Endothelial cell of umbilical vein (primary cell): ENCODE data around the gene CCNY. TPM values are rescaled to one million over a fixed set of nuclear protein-coding genes. Genes with fewer than 3 reads are reported as not detected.

Source experiments
- BruUV-seq: library from RNA; stranded (reverse); fragments of 400-500 nt; replicated peaks from 2 replicates; lab custom pipeline; 2021; lab: Mats Ljungman, UMichigan
- CTCF ChIA-PET: fragments of 300-600, 350-600 bp; sonication (Branson Sonifier 250); formaldehyde crosslinking; loops from one replicate; lab custom pipeline; 2021; ENCODE audit warnings: antibody characterized with exemption, inconsistent platforms; lab: Charles Lee
- POLR2A ChIA-PET: fragments of 300-600, 350-600 bp; sonication (Branson Sonifier 250); formaldehyde crosslinking; loops from one replicate; lab custom pipeline; 2021; ENCODE audit warnings: antibody characterized with exemption, inconsistent platforms; lab: Charles Lee
- DNase-seq: peaks from one replicate; pipeline ENCODE4 v3.0.0-alpha.2; 2011; ENCODE audit warnings: low read depth, low spot score
- FAIRE-seq: peaks from 2 replicates; lab custom pipeline; 2011; peaks lifted over from hg19 to GRCh38; lab: Jason Lieb, UNC
- H2AFZ ChIP-seq: 2 replicates; pipeline ENCODE4 v1.6.0; 2012; ENCODE audit warnings: low read depth, low read length, control low read depth, inconsistent platforms
- H3K27ac ChIP-seq: 2 replicates; pipeline ENCODE4 v1.5.1; 2011; ENCODE audit warnings: low read depth, mild to moderate bottlenecking, control low read depth, low read length, moderate library complexity; ENCODE audit not compliant: insufficient read depth
- H3K27me3 ChIP-seq, 2 experiments: 2 replicates each; pipeline versions ENCODE4 v1.6.0 to v1.6.1; 2011; ENCODE audit warnings: low read length in 2 of 2, mixed read lengths in 1 of 2; ENCODE audit not compliant: control insufficient read depth in 2 of 2, insufficient read depth in 2 of 2
- H3K36me3 ChIP-seq, 2 experiments: 2 replicates in 1 of 2; 3 replicates in 1 of 2; pipeline ENCODE4 v1.5.1; 2011; ENCODE audit warnings: low read length in 2 of 2, mild to moderate bottlenecking in 1 of 2, moderate library complexity in 1 of 2; ENCODE audit not compliant: control insufficient read depth in 2 of 2, insufficient read depth in 2 of 2; ENCODE audit errors: extremely low read depth in 1 of 2
- H3K4me1 ChIP-seq: 3 replicates; pipeline ENCODE4 v1.5.1; 2011; ENCODE audit warnings: mild to moderate bottlenecking, low read length; ENCODE audit not compliant: control insufficient read depth, insufficient read depth; ENCODE audit errors: extremely low read depth
- H3K4me2 ChIP-seq: 2 replicates; pipeline ENCODE4 v1.6.1; 2011; ENCODE audit warnings: low read length, control low read depth, mixed read lengths; ENCODE audit not compliant: insufficient read depth
- H3K4me3 ChIP-seq, 3 experiments: fragments of 200-600 bp in 1 of 3; sonication (generic), shearing (Covaris generic) in 1 of 3; replicated peaks in 1 of 3; 2 replicates each; pipeline ENCODE4 v1.5.1; 2011 to 2016; ENCODE audit warnings: control low read depth in 3 of 3, low read length in 3 of 3, mild to moderate bottlenecking in 2 of 3, inconsistent platforms in 1 of 3, low read depth in 1 of 3, moderate library complexity in 1 of 3; ENCODE audit not compliant: insufficient read depth in 1 of 3
- H3K79me2 ChIP-seq: 2 replicates; pipeline ENCODE4 v1.6.0; 2012; ENCODE audit warnings: low read length, inconsistent platforms; ENCODE audit not compliant: control insufficient read depth, insufficient read depth
- H3K9ac ChIP-seq: replicated peaks from 2 replicates; pipeline ENCODE3; 2011; ENCODE audit warnings: low read length, control low read depth; ENCODE audit not compliant: insufficient read depth; ENCODE audit errors: extremely low read depth
- H3K9me1 ChIP-seq: replicated peaks from 3 replicates; pipeline ENCODE4 v1.6.0; 2011; ENCODE audit warnings: mild to moderate bottlenecking, low read length; ENCODE audit not compliant: control insufficient read depth, insufficient read depth; ENCODE audit errors: extremely low read depth
- H3K9me3 ChIP-seq: replicated peaks from 2 replicates; pipeline ENCODE4 v1.5.1; 2012; ENCODE audit warnings: low read length, inconsistent platforms; ENCODE audit not compliant: control insufficient read depth, insufficient read depth
- H4K20me1 ChIP-seq: replicated peaks from 2 replicates; pipeline ENCODE3; 2011; ENCODE audit warnings: mild to moderate bottlenecking, low read length; ENCODE audit not compliant: control insufficient read depth, insufficient read depth; ENCODE audit errors: extremely low read depth
- EZH2 ChIP-seq: IDR thresholded peaks from 2 replicates; pipeline ENCODE4 v1.6.1; 2012; ENCODE audit warnings: borderline replicate concordance, low read depth, mild to moderate bottlenecking, moderate library complexity, low read length, inconsistent platforms; ENCODE audit not compliant: severe bottlenecking
- FOS ChIP-seq: IDR thresholded peaks from 2 replicates; pipeline ENCODE4 v1.6.1; 2011; ENCODE audit warnings: mild to moderate bottlenecking, low read length, moderate library complexity, borderline replicate concordance; ENCODE audit not compliant: insufficient read depth
- GATA2 ChIP-seq: IDR thresholded peaks from 2 replicates; pipeline ENCODE4 v1.7.0; 2011; ENCODE audit warnings: low read depth, mild to moderate bottlenecking, moderate library complexity, mixed read lengths, low read length; ENCODE audit not compliant: insufficient read length, insufficient read depth
- JUN ChIP-seq: IDR thresholded peaks from 2 replicates; pipeline ENCODE4 v1.6.1; 2011; ENCODE audit warnings: borderline replicate concordance, low read depth; ENCODE audit not compliant: insufficient read length, insufficient read depth
- MAX ChIP-seq: IDR thresholded peaks from 2 replicates; pipeline ENCODE4 v1.6.1; 2011; ENCODE audit not compliant: insufficient read depth, insufficient read length
- MYC ChIP-seq: IDR thresholded peaks from one replicate; pipeline ENCODE4 v1.6.1; 2011; ENCODE audit warnings: mild to moderate bottlenecking, low read depth, low read length
- POLR2A ChIP-seq: IDR thresholded peaks from 2 replicates; pipeline ENCODE4 v1.6.1; 2012; ENCODE audit warnings: low read depth, mild to moderate bottlenecking, control low read depth, low read length
- POLR2AphosphoS5 ChIP-seq: IDR thresholded peaks from 2 replicates; pipeline ENCODE4 v1.6.1; 2012; ENCODE audit warnings: low read depth, mild to moderate bottlenecking, control low read depth, low read length, moderate library complexity; ENCODE audit not compliant: insufficient read depth
- dilution Hi-C: fragments of 300-500 bp; cut with MboI; formaldehyde crosslinking; loops from one replicate; pipeline ENCODE4 v1.15.0; 2019; ENCODE audit warnings: low sequenced_read_pairs; ENCODE audit not compliant: extremely low pct_ligation_motif_present
- intact Hi-C: fragments of 100-400 bp; cut with micrococcal nuclease; formaldehyde crosslinking; loops from one replicate; pipeline ENCODE4 v1.10.0; 2022
- polyA plus RNA-seq, 4 experiments: library from polyadenylated mRNA; depleted of rRNA in 3 of 4; stranded (reverse) in 3 of 4; unstranded in 1 of 4; fragments of >200 nt; gene quantifications; 2 replicates each; pipeline versions ENCODE4 v1.2.1 to v1.2.3, GENCODE V29; 2011 to 2012; ENCODE audit warnings: missing spikeins in 1 of 4
- total RNA-seq: library from RNA; stranded (reverse); gene quantifications from 2 replicates; pipeline ENCODE4 v1.2.3, GENCODE V29; 2021
- TF ChIP-seq, protein P1 (sequence below), 2 donors: IDR thresholded peaks; 1 replicate in 1 of 2; 2 replicates in 1 of 2; pipeline ENCODE4 v1.5.1; 2011; ENCODE audit warnings: low read length in 2 of 2, mild to moderate bottlenecking in 2 of 2, moderate library complexity in 2 of 2, control low read depth in 1 of 2, inconsistent platforms in 1 of 2, low read depth in 1 of 2; ENCODE audit not compliant: insufficient read depth in 1 of 2; ENCODE audit errors: extremely low read depth in 1 of 2

The CCNY gene
- total and polyA plus RNA-seq, 2 donors (not counting 3 experiments of a cell fraction or from before 2014, with no cell fraction given) = 61.5 to 107 TPM

- intact Hi-C loops (no loop called here), dilution Hi-C loops (no loop called here)
- Histone ChIP-seq H3K4me2 (no peak overlapping the region), H3K36me3 (no peaks in the 10 kb centered on the region), H3K27ac (no peak overlapping the region), H3K9ac (no peak overlapping the region), H3K9me1 (no peaks in the 10 kb centered on the region), H3K4me3 (no peak overlapping the region), H4K20me1 (peaks cover 3% of the 10 kb centered on the region), H3K4me1 (peaks cover 7% of the 10 kb centered on the region), H2AFZ (no peak overlapping the region), H3K79me2 (peaks cover 95% of the 10 kb centered on the region), H3K27me3 (no peaks in the 10 kb centered on the region), H3K9me3 (no peaks in the 10 kb centered on the region)
- FAIRE-seq (no peak), DNase-seq (no peak)
- ChIA-PET CTCF (no interaction called here), POLR2A (no interaction called here)
- TF ChIP-seq JUN (no peak), MYC (no peak), POLR2A (no peak), GATA2 (no peak), POLR2AphosphoS5 (no peak), EZH2 (no peak), MAX (no peak), FOS (no peak)
- TF ChIP-seq, protein P1, sequence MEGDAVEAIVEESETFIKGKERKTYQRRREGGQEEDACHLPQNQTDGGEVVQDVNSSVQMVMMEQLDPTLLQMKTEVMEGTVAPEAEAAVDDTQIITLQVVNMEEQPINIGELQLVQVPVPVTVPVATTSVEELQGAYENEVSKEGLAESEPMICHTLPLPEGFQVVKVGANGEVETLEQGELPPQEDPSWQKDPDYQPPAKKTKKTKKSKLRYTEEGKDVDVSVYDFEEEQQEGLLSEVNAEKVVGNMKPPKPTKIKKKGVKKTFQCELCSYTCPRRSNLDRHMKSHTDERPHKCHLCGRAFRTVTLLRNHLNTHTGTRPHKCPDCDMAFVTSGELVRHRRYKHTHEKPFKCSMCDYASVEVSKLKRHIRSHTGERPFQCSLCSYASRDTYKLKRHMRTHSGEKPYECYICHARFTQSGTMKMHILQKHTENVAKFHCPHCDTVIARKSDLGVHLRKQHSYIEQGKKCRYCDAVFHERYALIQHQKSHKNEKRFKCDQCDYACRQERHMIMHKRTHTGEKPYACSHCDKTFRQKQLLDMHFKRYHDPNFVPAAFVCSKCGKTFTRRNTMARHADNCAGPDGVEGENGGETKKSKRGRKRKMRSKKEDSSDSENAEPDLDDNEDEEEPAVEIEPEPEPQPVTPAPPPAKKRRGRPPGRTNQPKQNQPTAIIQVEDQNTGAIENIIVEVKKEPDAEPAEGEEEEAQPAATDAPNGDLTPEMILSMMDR (IDR thresholded peaks at IDR 0.05; ENCODE audit: extremely low read depth in 1 of 2, insufficient read depth in 1 of 2, low read depth in 1 of 2, low read length in 2 of 2) = no peak
- BruUV-seq = no TSS peak
Observed at GRCh38 chr10:35434533-35434932, 98.2 kb downstream of the CCNY start.
